AG04450 (cell line): ENCODE measurements around the gene ZNF592. TPM values are rescaled to one million over a fixed set of nuclear protein-coding genes. Genes with fewer than 3 reads are reported as not detected.

ENCODE experiments used
- CTCF ChIA-PET: fragments of 300-600, 350-600 bp; formaldehyde crosslinking; extraction: SDS; loops from one replicate; lab custom pipeline; 2022; ENCODE audit warnings: antibody characterized with exemption, inconsistent platforms; lab: Charles Lee
- POLR2A ChIA-PET: fragments of 350-600 bp; formaldehyde crosslinking; extraction: SDS; loops from one replicate; lab custom pipeline; 2021; ENCODE audit warnings: antibody characterized with exemption, inconsistent platforms; lab: Yijun Ruan, JAX
- DNase-seq: peaks from one replicate; pipeline ENCODE4 v3.0.0-alpha.2; 2011; ENCODE audit warnings: low read depth, low spot score
- H3K27ac ChIP-seq: one replicate; pipeline ENCODE4 v1.5.1; 2012; ENCODE audit warnings: low read depth, low read length, control low read depth
- H3K27me3 ChIP-seq: one replicate; pipeline ENCODE4 v1.6.0; 2012; ENCODE audit warnings: low read length; ENCODE audit not compliant: control insufficient read depth, insufficient read depth
- H3K4me3 ChIP-seq: 2 replicates; pipeline ENCODE4 v1.5.1; 2011; ENCODE audit warnings: mild to moderate bottlenecking, low read depth, low read length, control low read depth
- H3K9me3 ChIP-seq: 2 replicates; pipeline ENCODE4 v1.5.1; 2012; ENCODE audit warnings: low read length; ENCODE audit not compliant: control insufficient read depth, insufficient read depth
- CTCF ChIP-seq: IDR thresholded peaks from 2 replicates; pipeline ENCODE4 v1.5.1; 2011; ENCODE audit warnings: low read depth, low read length, control low read depth, inconsistent platforms
- polyA plus RNA-seq: library from polyadenylated mRNA; depleted of rRNA; stranded (reverse); fragments of >200 nt; gene quantifications from 2 replicates; pipeline ENCODE4 v1.2.3, GENCODE V29; 2011

ZNF592 gene
- polyA plus RNA-seq, 1 experiment = 6.2 TPM

GRCh38 chr15:84765675-84766074 lies 17.3 kb downstream of the ZNF592 start:
- ChIA-PET POLR2A (no interaction called here), CTCF (no interaction called here)
- TF ChIP-seq CTCF = no peak
- Histone ChIP-seq H3K4me3 (no peak overlapping the region), H3K27me3 (no peaks in the 10 kb centered on the region), H3K27ac (no peak overlapping the region), H3K9me3 (no peaks in the 10 kb centered on the region)
- DNase-seq = no peak

GRCh38 chr15:84766461-84767035 lies 18.2 kb downstream of the ZNF592 start:
- no peak overlapping the region for H3K27ac ChIP-seq
- H3K4me3 ChIP-seq = no peak overlapping the region
- ChIA-PET POLR2A (no interaction called here), CTCF (no interaction called here)
- no peaks in the 10 kb centered on the region for H3K27me3 ChIP-seq
- no peak for TF ChIP-seq CTCF
- DNase-seq = no peak
- no peaks in the 10 kb centered on the region for H3K9me3 ChIP-seq

GRCh38 chr15:84772031-84772430 lies 23.6 kb downstream of the ZNF592 start:
- DNase-seq = no peak
- no peak for TF ChIP-seq CTCF
- Histone ChIP-seq H3K9me3 (no peaks in the 10 kb centered on the region), H3K27me3 (no peaks in the 10 kb centered on the region), H3K27ac (no peak overlapping the region), H3K4me3 (no peak overlapping the region)
- CTCF ChIA-PET = no interaction called here
- POLR2A ChIA-PET = no interaction called here

GRCh38 chr15:84772467-84772866 lies 24.1 kb downstream of the ZNF592 start:
- ChIA-PET POLR2A (no interaction called here), CTCF (no interaction called here)
- no peak for DNase-seq
- Histone ChIP-seq H3K27ac (no peak overlapping the region), H3K4me3 (no peak overlapping the region), H3K27me3 (no peaks in the 10 kb centered on the region), H3K9me3 (no peaks in the 10 kb centered on the region)
- no peak for TF ChIP-seq CTCF

- H3K9me3 ChIP-seq = no peaks in the 10 kb centered on the region
- ChIA-PET CTCF (interaction anchor here (0.6 kb wide), 1 partner anchor 56 kb away, joined by 7 read pairs; no protein-coding TSS in a partner anchor), POLR2A (no interaction called here)
- no peak for DNase-seq
- H3K27ac ChIP-seq = no peak overlapping the region
- no peaks in the 10 kb centered on the region for H3K27me3 ChIP-seq
- TF ChIP-seq CTCF = no peak
- H3K4me3 ChIP-seq = no peak overlapping the region
Observed at GRCh38 chr15:84773716-84774115, 25.3 kb downstream of the ZNF592 start.
